ENCODE results near the gene ZRANB3.
"Not testable (repeated sequence)": the region's sequence is repeated elsewhere in the genome, so short reads cannot be mapped to it uniquely, and the experiment has no call there.

Gene ZRANB3

DNA sequence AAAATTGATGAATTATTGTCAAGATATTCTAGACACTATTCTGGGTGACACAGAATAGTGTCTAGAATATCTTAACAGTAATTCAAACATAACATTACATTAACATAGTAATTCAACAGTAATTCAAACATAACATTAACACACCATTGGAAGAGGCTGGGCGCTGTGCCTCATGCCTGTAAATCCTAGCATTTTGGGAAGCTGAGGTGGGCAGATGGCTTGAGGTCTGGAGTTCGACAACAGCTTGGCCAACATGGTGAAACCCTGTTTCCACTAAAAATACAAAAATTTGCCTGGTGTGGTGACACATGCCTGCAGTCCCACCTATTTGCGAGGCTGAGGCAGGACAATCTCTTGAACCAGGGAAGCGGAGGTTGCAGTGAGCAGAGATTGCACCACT lies 195.8 kb downstream of the ZRANB3 start:
- no peak for DNase-seq (ENCODE audit: low read depth)

DNA sequence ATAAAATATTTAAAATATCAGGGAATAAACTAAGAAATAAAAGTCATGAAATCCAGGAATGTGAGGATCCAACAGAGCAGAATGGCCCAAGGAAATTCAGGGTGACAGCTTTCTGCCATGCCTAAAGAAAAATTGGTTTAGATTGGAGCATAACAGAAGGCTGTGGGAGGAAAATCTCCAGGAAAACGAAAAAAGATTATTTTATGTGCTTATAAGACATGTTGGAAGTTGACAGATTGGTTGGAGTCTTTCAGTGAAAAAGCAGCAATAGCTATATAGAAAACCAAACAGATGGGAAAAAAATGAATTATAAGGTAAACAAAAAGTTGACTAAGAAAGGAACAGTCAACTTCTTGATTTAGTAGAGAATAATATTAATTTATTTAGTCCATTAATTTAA lies 203.9 kb downstream of the ZRANB3 start:
- no peak for DNase-seq (ENCODE audit: low read depth)

DNA sequence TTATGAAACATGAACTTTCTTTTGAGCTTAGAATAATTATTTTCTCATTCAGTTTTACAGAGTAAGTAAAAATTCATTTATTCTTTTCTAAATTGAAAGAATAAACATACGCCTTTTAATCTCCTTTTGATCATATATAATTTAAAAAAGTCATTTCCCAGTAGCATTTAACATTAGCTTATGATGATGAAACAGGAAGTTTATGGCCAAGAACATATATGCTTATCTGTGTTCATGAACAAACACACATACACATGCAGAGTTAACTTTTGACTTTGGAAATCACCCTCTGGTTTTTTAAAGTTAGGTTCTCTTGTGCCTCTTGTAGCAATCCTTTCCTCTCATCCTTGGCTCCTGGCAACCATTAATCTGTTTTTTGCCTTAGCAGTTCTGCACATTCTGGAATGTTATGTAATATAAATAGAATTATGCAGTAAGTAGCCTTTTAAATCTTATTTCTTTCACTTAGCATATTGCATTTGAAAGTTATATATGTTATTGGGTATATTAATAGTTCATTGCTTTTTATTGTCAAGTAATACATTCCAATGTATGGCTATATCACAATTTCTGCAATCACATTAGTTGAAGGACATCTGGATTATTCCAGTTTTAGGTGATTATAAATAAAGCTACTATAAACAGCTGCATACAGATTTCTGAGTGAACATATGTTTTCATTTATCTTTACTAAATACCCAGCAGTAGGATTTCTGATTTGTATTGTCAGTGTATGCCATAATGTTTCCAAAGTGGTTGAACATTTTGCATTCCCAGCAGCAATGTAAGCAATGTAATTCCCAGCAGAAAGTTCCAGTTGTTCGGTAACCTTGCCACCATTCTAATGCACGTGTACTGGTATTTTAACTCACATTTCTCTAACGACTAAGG lies 210.3 kb downstream of the ZRANB3 start:
- no peak for DNase-seq (ENCODE audit: low read depth)

DNA sequence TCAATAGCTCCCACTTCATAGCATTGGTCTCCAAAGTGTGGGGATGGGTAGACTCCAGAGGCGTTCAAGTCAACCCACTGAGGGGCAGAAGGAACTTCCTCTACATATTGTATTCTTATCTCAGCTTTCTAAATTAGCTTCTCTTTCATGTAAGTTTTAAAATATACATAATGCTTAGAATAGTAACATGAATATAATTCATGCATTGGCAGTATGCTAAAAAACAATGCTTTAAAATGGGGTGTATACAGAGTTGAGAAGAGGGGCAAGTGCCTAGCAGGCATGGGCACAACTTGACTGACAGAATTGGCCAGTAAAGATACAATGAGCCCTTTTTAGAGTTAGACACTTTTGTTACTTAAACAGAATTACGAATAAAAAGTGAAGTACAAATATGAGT lies 212.2 kb downstream of the ZRANB3 start:
- DNase-seq (ENCODE audit: low read depth), result no peak

DNA sequence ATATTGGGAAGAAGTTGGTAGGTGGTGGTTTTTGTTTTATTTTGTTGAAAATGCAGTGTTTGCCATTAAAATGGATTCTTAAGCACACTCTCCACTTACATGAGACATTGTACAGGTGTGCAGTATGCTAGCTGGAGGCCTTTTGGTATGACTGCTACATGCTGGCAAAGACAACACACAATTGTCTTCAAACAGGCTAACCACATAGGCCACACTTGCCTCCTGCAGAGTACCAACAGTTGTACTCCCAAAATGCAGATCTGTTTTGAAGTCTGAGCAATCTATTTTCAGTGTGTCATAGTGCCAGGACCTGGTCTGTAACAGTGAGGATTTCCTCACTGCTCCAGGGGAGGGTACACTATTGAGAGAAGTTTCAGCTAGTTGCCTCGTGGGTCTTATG lies 213.6 kb downstream of the ZRANB3 start:
- no peak for DNase-seq (ENCODE audit: low read depth)

DNA sequence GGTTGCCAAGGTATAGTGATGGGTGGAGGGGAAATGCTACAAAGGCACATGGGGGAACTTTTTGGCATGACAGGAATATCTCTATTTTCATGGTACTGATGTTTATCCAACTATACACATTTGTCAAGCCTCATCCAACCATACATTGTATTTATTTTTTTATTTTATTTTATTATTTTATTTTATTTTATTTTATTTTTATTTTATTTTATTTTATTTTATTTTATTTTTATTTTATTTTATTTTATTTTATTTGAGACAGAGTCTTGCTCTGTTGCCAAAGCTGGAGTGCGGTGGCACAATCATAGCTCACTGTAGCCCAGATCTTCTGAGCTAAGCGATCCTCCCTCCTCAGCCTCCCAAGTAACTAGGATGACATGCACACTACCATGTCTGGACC lies 219.1 kb downstream of the ZRANB3 start:
- DNase-seq (ENCODE audit: low read depth), result no peak

DNA sequence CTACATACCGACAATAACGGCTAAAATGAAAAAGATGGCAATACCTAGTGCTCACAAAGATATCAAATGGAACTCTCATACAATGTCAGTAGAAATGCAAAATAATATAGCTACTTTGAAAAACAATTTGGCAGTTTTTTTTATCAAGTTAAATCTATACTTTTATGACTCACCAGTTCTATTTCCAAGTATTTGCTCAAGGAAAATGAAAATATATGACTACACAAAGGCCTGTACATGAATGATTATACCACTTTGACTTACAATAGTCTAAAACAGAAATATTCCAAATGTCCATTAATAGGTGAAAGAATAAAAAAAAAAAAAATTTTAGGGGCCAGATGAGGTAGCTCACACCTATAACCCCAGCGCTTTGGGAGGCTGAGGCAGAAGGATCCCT lies 219.8 kb downstream of the ZRANB3 start:
- DNase-seq (ENCODE audit: low read depth), result no peak

DNA sequence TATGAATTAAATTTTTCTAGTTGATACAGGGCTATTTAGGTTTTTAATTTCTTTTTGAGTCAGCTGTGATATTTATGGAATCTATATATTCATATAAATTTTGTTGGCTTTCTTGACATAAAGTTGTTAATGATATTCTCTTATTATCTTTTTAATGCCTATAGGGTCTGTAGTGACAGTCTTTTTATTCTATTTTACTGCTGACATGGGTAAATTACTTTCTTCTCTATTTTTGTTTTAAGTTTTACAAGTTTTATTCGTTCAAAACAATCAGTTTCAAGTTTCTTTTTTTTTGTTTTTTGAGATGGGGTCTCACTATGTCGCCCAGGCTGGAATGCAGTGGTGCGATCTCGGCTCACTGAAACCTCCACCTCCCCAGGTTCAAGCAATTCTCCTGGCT lies 226.3 kb downstream of the ZRANB3 start:
- DNase-seq (ENCODE audit: low read depth), result no peak

DNA sequence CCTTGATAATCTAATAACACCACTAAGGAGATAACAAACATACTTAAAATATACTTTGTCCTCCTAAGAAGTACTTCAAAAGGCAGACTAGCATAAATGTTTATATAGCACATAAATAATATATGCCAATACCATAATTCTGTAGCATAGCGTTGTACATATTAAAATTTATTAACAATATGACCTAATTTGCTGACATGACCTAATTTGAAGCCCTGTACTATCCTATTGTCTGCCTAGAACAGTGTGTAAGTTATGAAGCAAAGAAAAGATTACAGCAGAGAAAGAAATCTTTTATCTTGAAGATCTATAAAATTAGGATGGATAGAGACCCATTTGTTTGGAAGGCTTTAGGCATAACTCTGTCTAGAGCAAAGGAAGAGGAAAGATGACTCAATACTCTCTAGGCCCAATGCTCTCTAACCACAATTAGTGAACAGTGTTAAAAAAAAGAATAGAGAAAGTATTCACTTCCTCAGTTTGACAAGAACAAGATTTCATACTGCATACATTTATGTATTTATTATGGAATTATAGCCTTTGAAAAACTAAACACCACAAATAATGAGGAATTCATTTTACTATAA lies 231.3 kb downstream of the ZRANB3 start:
- DNase-seq (ENCODE audit: low read depth), result no peak

DNA sequence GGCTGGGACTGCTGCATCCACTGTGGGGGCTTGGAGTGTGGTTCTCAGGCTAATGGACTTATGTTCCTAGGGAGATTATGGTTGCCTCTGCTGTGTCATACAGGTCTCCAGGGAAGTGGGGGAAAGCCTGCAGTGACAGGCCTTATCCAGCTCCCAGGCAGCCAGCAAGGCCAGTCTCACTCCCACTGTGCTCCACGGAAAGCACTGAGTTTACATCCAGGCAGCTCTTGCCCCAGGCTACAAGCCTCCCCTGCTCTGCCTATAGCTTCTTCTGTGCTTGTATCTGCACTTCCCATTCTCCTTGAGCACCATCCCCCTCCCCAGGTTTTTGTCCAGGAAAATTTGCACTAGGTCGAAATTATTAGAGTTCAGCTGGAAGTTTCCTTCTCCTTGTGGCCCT lies 231.9 kb downstream of the ZRANB3 start:
- no peak for DNase-seq (ENCODE audit: low read depth)

DNA sequence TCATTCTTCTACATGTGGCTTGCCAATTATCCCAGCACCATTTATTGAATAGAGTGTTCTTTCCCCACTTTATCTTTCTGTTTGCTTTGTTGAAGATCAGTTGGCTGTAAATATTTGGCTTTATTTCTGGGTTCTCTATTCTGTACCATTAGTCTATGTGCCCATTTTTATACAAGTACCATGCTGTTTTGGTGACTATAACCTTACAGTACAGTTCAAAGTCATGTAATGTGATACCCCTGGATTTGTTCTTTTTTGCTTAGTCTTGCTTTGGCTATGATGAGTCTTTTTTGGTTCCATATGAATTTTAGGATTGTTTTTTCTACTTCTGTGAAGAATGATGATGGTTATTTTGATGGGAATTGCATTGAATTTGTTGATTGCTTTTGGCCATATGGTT lies 243.9 kb downstream of the ZRANB3 start:
- not testable (repeated sequence) for DNase-seq (ENCODE audit: low read depth)

DNA sequence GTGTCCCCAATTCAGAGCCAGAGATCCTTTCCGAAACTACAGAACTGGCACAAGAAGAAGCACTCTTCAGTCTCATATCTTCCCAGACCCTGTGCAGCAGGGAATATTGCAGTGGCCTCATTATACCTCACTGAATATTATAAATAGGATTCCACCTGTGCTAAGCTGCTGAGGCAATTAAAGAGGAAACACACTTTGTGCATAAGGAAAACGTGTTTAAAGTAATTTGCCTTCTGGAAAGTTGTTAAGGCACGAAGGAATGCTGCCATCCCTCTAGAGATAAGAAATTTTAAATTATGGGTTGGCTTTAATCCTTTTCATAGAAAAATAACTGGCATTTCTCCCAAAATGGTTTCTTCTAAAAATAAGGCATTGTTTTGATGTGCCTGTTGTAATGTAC lies 245.6 kb downstream of the ZRANB3 start:
- no peak for DNase-seq (ENCODE audit: low read depth)

DNA sequence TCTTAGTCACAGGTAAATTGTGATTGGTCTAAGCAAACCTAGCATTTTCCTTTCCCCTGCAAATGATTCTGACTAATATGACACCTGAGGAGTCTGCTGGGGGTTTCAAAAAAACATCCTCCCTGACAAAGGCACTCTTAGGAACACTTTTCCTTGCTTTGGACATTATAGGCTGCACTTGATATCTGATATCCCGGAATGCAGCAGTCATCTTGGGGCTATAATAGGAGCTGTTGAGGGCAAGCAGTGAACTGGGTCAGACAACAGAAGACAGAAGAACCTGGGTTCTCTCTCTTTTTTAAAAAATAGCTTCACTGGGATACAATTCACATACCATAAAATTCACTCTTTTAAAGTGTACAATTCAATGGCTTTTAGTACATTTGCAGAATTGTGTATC lies 249.6 kb downstream of the ZRANB3 start:
- no peak for DNase-seq (ENCODE audit: low read depth)

DNA sequence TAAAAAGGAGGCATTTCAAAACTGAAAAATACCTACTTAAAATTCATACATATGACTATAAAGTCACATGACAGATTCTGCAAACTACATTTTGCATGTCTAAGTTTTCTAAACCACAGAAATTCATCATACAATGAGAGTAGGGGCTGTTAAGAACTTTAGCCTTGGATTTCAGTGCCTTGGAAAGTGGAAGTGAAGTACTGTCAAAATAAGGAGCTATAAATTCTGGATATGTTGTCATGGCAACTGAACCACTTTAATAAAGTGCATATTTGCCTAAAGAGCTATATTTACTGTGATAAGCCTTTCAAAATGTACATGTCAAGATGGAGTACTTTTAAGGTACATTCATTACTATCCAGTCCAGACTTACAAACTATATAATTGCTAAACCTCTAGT lies 251.8 kb downstream of the ZRANB3 start:
- DNase-seq (ENCODE audit: low read depth), result no peak

DNA sequence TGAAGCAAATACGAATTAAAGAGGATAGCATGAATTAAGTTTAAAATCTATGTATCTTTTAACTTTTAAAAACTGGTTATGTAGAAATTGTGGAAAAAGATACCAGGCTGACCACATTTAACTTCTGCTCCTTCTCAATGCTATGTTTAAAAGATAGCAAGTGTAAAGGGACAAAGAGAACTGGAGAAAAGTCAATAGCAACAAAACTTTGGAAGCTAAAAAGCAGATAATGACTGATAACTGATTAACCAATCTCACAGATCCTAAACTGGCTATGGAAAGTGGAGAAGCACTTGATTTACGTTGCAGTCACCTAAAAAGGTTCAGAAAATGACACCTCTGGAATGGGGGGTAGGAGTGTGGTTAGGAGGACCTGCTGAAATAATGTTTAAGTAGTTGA lies 254.5 kb downstream of the ZRANB3 start:
- DNase-seq (ENCODE audit: low read depth), result no peak

DNA sequence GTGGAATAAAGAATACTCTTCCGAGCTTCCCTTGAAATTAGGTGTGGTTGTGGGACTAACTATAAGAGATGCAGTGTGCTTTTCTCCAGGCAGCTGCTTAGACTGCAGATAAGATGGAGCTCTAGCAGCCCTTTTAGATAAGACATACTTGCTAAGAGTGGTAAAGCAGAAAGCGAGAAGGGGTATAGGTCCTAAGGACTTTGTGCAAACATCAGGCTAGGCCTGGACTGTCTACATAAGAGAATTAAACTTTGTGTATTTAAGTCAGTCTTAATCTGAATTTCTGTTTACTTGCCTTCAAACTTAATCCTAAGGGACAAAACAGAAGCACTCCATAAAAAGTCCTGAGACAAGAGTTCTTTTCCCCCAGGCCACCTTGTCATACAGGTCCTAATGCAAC lies 260.0 kb downstream of the ZRANB3 start:
- DNase-seq (ENCODE audit: low read depth), result no peak

DNA sequence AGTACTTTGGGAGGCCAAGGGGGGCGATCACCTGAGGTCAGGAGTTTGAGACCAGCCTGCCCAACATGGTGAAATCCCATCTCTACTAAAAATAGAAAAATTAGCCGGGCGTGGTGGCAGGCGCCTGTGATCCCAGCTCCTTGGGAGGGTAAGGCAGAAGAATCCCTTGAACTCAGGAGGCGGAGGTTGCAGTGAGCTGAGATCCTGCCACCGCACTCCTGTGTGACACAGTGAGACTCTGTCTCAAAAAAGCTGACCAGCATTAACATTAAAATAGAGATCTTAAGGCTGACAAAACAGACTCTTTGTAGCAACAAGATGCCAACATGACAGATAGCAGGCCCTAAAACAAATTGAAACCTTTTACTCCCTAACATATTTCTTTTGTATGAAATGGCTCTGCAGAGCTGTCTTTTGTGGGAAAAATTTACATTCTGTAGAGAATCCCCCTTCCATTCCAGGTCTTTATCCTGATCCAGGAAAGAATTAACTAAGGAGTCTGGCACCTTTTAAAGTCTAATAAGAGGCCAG lies 265.0 kb downstream of the ZRANB3 start:
- DNase-seq (ENCODE audit: low read depth), result no peak

DNA sequence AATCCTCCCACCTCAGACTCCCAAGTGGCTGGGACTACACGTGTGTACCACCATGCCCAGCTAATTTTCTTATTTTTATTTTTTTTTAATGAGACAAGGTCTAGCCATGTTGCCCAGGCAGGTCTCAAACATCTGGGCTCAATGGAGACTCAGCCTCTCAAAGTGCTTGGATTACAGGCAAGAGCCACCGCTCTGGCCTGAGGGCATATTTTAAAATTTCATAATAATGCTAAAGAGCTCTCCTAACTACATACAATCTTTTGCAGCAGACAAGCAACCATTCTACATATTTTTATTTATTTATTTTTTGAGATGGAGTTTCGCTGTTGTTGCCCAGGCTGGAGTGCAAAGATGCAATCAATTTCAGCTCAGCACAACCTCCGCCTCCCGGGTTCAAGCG lies 271.9 kb downstream of the ZRANB3 start:
- no peak for DNase-seq (ENCODE audit: low read depth)

DNA sequence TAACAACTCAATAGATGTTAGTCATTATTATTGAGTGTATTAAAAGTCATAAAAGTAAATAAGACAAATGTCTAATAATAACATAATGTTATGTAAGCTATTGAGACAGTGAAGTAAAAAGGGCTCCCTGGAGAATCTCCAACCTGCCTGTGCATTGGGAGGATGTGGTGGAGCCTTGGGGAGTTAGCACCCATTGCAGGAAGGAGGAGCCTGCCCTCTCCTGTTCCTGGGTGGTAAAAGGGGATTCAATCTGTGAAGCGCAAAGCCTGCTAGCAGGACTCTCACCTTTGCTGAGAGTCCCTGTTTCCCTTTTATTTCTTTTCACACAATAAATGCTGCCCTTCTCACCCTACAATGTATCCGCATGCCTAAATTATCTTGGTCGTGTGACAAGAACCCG lies 272.8 kb downstream of the ZRANB3 start:
- no peak for DNase-seq (ENCODE audit: low read depth)

DNA sequence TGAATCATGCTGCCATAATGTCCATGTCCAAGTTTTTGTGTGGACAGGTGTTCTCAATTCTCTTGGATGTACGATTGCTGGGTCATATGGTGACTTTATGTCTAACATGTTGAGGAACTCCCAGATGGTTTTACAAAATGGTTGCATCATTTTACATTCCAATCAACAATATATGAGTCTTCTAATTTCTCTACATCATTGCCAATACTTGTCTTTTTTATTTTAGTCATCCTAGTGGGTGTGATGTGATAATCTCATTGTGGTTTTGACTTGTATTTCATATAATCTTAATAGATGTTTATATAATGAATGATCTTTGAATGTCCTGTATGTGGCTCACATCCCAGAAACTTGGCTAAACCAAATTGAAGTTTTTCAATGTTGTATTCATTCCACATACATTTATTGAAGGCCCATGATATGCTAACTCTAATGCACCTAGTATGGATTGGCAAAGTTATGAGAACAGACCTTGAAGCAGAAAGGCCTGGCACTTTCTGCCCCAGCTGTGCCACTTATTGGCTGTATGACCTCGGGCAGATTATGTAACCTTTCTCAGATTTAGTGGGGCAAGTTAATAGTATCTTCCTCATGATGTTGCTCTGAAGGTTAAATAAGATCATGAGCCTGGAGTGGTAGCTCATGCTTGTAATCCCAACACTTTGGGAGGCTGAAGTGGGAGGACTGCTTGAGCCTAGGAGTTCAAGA lies 273.5 kb downstream of the ZRANB3 start:
- DNase-seq (ENCODE audit: low read depth), result peak; percentile 86

DNA sequence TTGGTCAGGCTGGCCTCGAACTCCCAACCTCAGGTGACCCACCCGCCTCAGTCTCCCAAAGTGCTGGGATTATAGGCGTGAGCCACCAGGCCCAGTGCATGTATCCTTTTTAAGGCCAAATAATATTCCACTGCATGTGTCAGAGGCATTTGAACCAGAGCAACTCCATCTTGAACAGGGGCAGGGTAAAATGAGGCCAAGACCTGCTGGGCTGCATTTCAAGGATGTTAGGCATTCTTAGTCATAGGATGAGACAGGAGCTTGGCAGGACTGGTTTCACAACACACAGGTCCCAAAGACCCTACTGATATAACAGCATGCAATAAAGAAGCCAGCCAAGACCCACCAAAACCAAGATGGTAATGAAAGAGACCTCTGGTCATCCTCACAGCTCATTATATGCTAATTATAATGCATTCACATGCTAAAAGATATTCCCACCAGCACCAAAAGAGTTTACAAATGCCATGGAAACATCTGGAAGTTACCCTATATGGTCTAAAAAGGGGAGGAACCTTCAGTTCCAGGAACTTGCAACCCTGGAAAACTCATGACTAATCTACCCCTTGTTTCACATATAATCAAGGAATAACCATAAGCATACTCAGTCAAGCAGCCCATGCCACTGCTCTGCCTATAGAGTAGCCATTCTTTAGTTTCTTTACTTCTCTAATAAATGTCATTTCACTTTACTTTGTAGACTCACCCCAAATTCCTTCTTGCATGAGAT lies 274.3 kb downstream of the ZRANB3 start:
- DNase-seq (ENCODE audit: low read depth), result peak; percentile 32

DNA sequence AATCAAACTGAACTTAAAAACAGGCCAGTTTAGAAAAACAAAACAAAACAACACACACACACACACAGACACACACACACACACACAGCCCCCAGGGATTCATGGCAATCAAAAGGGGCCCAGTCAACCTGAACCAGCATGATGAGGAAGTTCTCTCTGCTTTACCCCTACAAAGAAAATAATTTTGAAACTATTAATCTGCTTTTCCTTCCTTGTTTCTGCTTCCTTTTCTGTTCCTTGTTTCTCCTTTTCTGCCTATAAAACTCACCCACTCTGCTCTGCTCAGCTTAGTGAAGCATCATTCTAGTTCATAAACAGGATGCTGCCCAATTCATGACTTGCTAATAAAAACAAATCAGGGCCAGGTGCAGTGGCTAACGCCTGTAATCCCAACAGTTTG lies 275.8 kb downstream of the ZRANB3 start:
- DNase-seq (ENCODE audit: low read depth), result no peak

All from HS-5 (cell line).